Occipital lobe (tissue), 3 donors: ENCODE measurements around the gene ANKMY1. TPM values are rescaled to one million over a fixed set of nuclear protein-coding genes. Genes with fewer than 3 reads are reported as not detected.

Experiments
- DNase-seq: peaks from one replicate; lab custom pipeline; 2025; lab: John Stamatoyannopoulos, UW
- small RNA-seq: library from RNA; depleted of rRNA; stranded (forward); fragments of <200 nt; gene quantifications from one replicate; pipeline ENCODE3, GENCODE V24; 2014
- total RNA-seq: library from RNA; depleted of rRNA; stranded (reverse); fragments of >200 nt; gene quantifications from one replicate; pipeline ENCODE4 v1.2.3, GENCODE V29; 2014

Gene ANKMY1
- total RNA-seq, 1 donor from 2014 or later: 5.6 TPM

- no peak for DNase-seq
These were observed 120.9 kb downstream of the ANKMY1 start for GRCh38 chr2:240436683-240437550.

- no peak for DNase-seq
These were observed 121.7 kb downstream of the ANKMY1 start for GRCh38 chr2:240435948-240436682.

- DNase-seq: peak; percentile 78
These were observed 122.3 kb downstream of the ANKMY1 start, which contains the start of gene GPC1 for GRCh38 chr2:240435457-240435947. GPC1 (plus strand) TSS chr2:240435663; CDS start chr2:240435919, 256 bp downstream.

- peak; percentile 78 for DNase-seq
These were observed 122.9 kb downstream of the ANKMY1 start for GRCh38 chr2:240434728-240435456.

- peak; percentile 55 for DNase-seq
These were observed 123.6 kb downstream of the ANKMY1 start for GRCh38 chr2:240433973-240434727.

- DNase-seq: no peak
These were observed 124.7 kb downstream of the ANKMY1 start for GRCh38 chr2:240432820-240433801.

- DNase-seq: no peak
These were observed 125.4 kb downstream of the ANKMY1 start for GRCh38 chr2:240432430-240432819.

- no peak for DNase-seq
These were observed 125.9 kb downstream of the ANKMY1 start for GRCh38 chr2:240431661-240432424.

- no peak for DNase-seq
These were observed 126.5 kb downstream of the ANKMY1 start for GRCh38 chr2:240431271-240431660.

- DNase-seq: no peak
These were observed 127.2 kb downstream of the ANKMY1 start for GRCh38 chr2:240430595-240430994.

- no peak for DNase-seq
These were observed 127.8 kb downstream of the ANKMY1 start for GRCh38 chr2:240429872-240430491.

Small RNA genes within 50 kb of the gene (small RNA-seq; reads per million reads assigned to genes)
- 302 reads per million, percentile 97 among the genes with 10 or more reads in this experiment for gene MIR149

Other genes starting within 250 kb of the ANKMY1 start
- gene GPC1, start 122.3 kb downstream of the ANKMY1 start, total RNA-seq: 37.3 TPM
- gene DUSP28, start 2.4 kb upstream of the ANKMY1 start, total RNA-seq: 8.9 TPM
- gene RNPEPL1, start 10.5 kb upstream of the ANKMY1 start, total RNA-seq: 4.4 TPM
- 27.1 TPM for gene CAPN10, start 28.7 kb upstream of the ANKMY1 start, total RNA-seq
- 0.31 TPM for gene GPR35, start 67.5 kb upstream of the ANKMY1 start, total RNA-seq
- gene AQP12B, start 124.9 kb upstream of the ANKMY1 start, total RNA-seq: not detected
- gene AQP12A, start 133.9 kb upstream of the ANKMY1 start, total RNA-seq: not detected